Endodermal cell (in vitro differentiated cells): ENCODE data around the gene OTUD4. TPM values are rescaled to one million over a fixed set of nuclear protein-coding genes. Genes with fewer than 3 reads are reported as not detected.
A peak's percentile ranks its signal among the peaks of the same experiment; 100 is the strongest.

Experiments
- DNase-seq: peaks from one replicate; pipeline ENCODE4 v3.0.0-alpha.2; 2017
- H3K27ac ChIP-seq: 2 replicates; pipeline ENCODE4 v1.5.1; 2013; ENCODE audit warnings: mild to moderate bottlenecking, low read depth, low read length, moderate library complexity
- H3K27me3 ChIP-seq: 2 replicates; pipeline ENCODE4 v1.6.1; 2013; ENCODE audit warnings: mild to moderate bottlenecking, low read length, moderate library complexity; ENCODE audit not compliant: insufficient read depth, control insufficient read depth, poor library complexity, severe bottlenecking
- H3K36me3 ChIP-seq: 2 replicates; pipeline ENCODE4 v1.7.0; 2013; ENCODE audit warnings: mild to moderate bottlenecking, low read length, moderate library complexity; ENCODE audit not compliant: control insufficient read depth, insufficient read depth
- H3K4me1 ChIP-seq: one replicate; pipeline ENCODE4 v1.7.0; 2013; ENCODE audit warnings: low read length; ENCODE audit not compliant: control insufficient read depth, insufficient read depth
- H3K4me3 ChIP-seq: 2 replicates; pipeline ENCODE4 v1.5.1; 2013; ENCODE audit warnings: mild to moderate bottlenecking, low read length, moderate library complexity
- H3K9ac ChIP-seq: 2 replicates; pipeline ENCODE4 v1.6.1; 2013; ENCODE audit warnings: mild to moderate bottlenecking, low read length, moderate library complexity; ENCODE audit not compliant: poor library complexity, severe bottlenecking; ENCODE audit errors: extremely low read depth
- H3K9me3 ChIP-seq: 2 replicates; pipeline ENCODE4 v1.6.1; 2013; ENCODE audit warnings: mild to moderate bottlenecking, low read length, moderate library complexity; ENCODE audit not compliant: control insufficient read depth
- H3K27ac Mint-ChIP-seq: 2 replicates; pipeline ENCODE4 v1.8.0; 2020; ENCODE audit warnings: mixed read lengths
- H3K27me3 Mint-ChIP-seq: 2 replicates; pipeline ENCODE4 v1.8.0; 2021; ENCODE audit warnings: mild to moderate bottlenecking, mixed read lengths; ENCODE audit not compliant: insufficient read depth
- H3K36me3 Mint-ChIP-seq: 2 replicates; pipeline ENCODE4 v1.8.0; 2020; ENCODE audit warnings: low read depth, mixed read lengths
- H3K4me1 Mint-ChIP-seq: 2 replicates; pipeline ENCODE4 v1.8.0; 2020; ENCODE audit warnings: mixed read lengths
- H3K4me3 Mint-ChIP-seq: 2 replicates; pipeline ENCODE4 v1.8.0; 2020; ENCODE audit warnings: mild to moderate bottlenecking, moderate library complexity, mixed read lengths
- H3K9me3 Mint-ChIP-seq: 2 replicates; pipeline ENCODE4 v1.8.0; 2020; ENCODE audit warnings: mild to moderate bottlenecking, mixed read lengths
- CTCF ChIP-seq: fragments of 200-600 bp; sonication (generic); conservative IDR thresholded peaks from 2 replicates; pipeline ENCODE4 v1.5.0; 2021; ENCODE audit warnings: antibody characterized with exemption, mild to moderate bottlenecking
- WGBS, 2 experiments: methylation state at CpG; one replicate each; pipeline versions ENCODE4 v1.1.5 to v1.1.7; 2013; ENCODE audit warnings: missing lambda C conversion rate in 2 of 2, mixed read lengths in 1 of 2; ENCODE audit not compliant: insufficient coverage in 1 of 2, insufficient read length in 1 of 2; 5-methylcytosine and 5-hydroxymethylcytosine counted together
- total RNA-seq, 2 donors: library from RNA; stranded (reverse); fragmentation: NEBNext Ultra II Directional in 1 of 2; extraction: Animal tissue kit (Norgen Biotek cat#: 25700) in 1 of 2; gene quantifications; 2 replicates in 1 of 2; 3 replicates in 1 of 2; pipeline ENCODE4 v1.2.1, GENCODE V29; 2021

The OTUD4 gene
- total RNA-seq, 2 donors from 2014 or later, result 49.6 to 55.5 TPM

- DNase-seq, result no peak
- Histone ChIP-seq H3K27me3 (no peaks in the 10 kb centered on the region), H3K4me3 (peak overlapping the region; percentile 97), H3K36me3 (peaks cover 24% of the 10 kb centered on the region), H3K27ac (no peak overlapping the region), H3K9me3 (peaks cover 6% of the 10 kb centered on the region), H3K9ac (no peak overlapping the region), H3K4me1 (peaks cover 7% of the 10 kb centered on the region)
- Mint-ChIP-seq H3K27ac (no peak overlapping the region), H3K4me3 (peak overlapping the region; percentile 97), H3K27me3 (no peaks in the 10 kb centered on the region), H3K9me3 (no peaks in the 10 kb centered on the region), H3K36me3 (peaks cover 11% of the 10 kb centered on the region), H3K4me1 (peaks cover 13% of the 10 kb centered on the region)
- no peak for TF ChIP-seq CTCF
- WGBS, 2 experiments, result 68 to 78% methylated on average over 2 to 5 of the region's 5 CpGs
Observed at GRCh38 chr4:145099653-145100052, 80.7 kb downstream of the OTUD4 start.

- Mint-ChIP-seq H3K4me3 (peak overlapping the region; percentile 97), H3K27me3 (no peaks in the 10 kb centered on the region), H3K36me3 (peaks cover 18% of the 10 kb centered on the region), H3K9me3 (peaks cover 4% of the 10 kb centered on the region), H3K4me1 (peaks cover 13% of the 10 kb centered on the region), H3K27ac (peak overlapping the region; percentile 99)
- peak overlapping the region; percentile 88 for H3K9ac ChIP-seq
- H3K4me3 ChIP-seq, result peak overlapping the region; percentile 97
- 0% methylated on average over 2 to 9 of the region's 9 CpGs for WGBS, 2 experiments
- peaks cover 7% of the 10 kb centered on the region for H3K4me1 ChIP-seq
- peak overlapping the region; percentile 89 for H3K27ac ChIP-seq
- peaks cover 27% of the 10 kb centered on the region for H3K36me3 ChIP-seq
- TF ChIP-seq CTCF, result no peak
- no peak for DNase-seq
- no peaks in the 10 kb centered on the region for H3K27me3 ChIP-seq
- H3K9me3 ChIP-seq, result peaks cover 16% of the 10 kb centered on the region
Observed at GRCh38 chr4:145098675-145099037, 81.7 kb downstream of the OTUD4 start.

GRCh38 chr4:145097821-145098674, 82.3 kb downstream of the OTUD4 start, which contains the start of the genes ABCE1 and ANAPC10:
Gene ABCE1, plus strand, starts transcription at chr4:145098311. Its CDS starts 6,102 bp downstream, at chr4:145104413.
Gene ANAPC10, minus strand, starts transcription at chr4:145098196. Its CDS starts 2,097 bp downstream, at chr4:145096099.
- peak; percentile 16 for TF ChIP-seq CTCF
- peak within 1 kb of the TSS; percentile 99 for H3K27ac Mint-ChIP-seq
- WGBS, 2 experiments, result 0% methylated on average over 16 to 67 of the region's 67 CpGs
- Histone ChIP-seq H3K4me3 (peak within 1 kb of the TSS; percentile 97), H3K9ac (peak within 1 kb of the TSS; percentile 88), H3K27ac (peak within 1 kb of the TSS; percentile 89), H3K36me3 (peaks cover 30% of the 10 kb centered on the region), H3K9me3 (peaks cover 21% of the 10 kb centered on the region), H3K27me3 (no peaks in the 10 kb centered on the region), H3K4me1 (peaks cover 7% of the 10 kb centered on the region)
- peaks cover 9% of the 10 kb centered on the region for H3K9me3 Mint-ChIP-seq
- peaks cover 13% of the 10 kb centered on the region for H3K4me1 Mint-ChIP-seq
- H3K4me3 Mint-ChIP-seq, result peak within 1 kb of the TSS; percentile 97
- DNase-seq, result peak; percentile 97
- no peaks in the 10 kb centered on the region for H3K27me3 Mint-ChIP-seq
- peaks cover 24% of the 10 kb centered on the region for H3K36me3 Mint-ChIP-seq
